Thyroid gland (tissue), 4 donors: ENCODE measurements around the gene CCDC157. TPM values are rescaled to one million over a fixed set of nuclear protein-coding genes. Genes with fewer than 3 reads are reported as not detected.

Experiments
- DNase-seq, 2 donors: peaks; one replicate each; pipeline ENCODE4 v3.0.0-alpha.2; 2019
- H3K27ac ChIP-seq, 3 donors: fragments of 200-600 bp; sonication (generic); 1 replicate in 2 of 3; 2 replicates in 1 of 3; pipeline ENCODE4 v1.5.1; 2016 to 2019; ENCODE audit warnings: mild to moderate bottlenecking in 1 of 3, moderate library complexity in 1 of 3
- H3K27me3 ChIP-seq: fragments of 200-600 bp; sonication (generic); one replicate; pipeline ENCODE4 v1.5.1; 2019
- H3K36me3 ChIP-seq, 2 donors: fragments of 200-600 bp; sonication (generic); one replicate each; pipeline ENCODE4 v1.5.1; 2016 to 2019
- H3K4me1 ChIP-seq, 2 donors: fragments of 200-600 bp; sonication (generic); one replicate each; pipeline ENCODE4 v1.5.1; 2017 to 2019
- H3K4me3 ChIP-seq, 3 donors: fragments of 200-600 bp; sonication (generic); replicated peaks in 1 of 3; 1 replicate in 2 of 3; 2 replicates in 1 of 3; pipeline ENCODE4 v1.5.1; 2016; ENCODE audit warnings: mild to moderate bottlenecking in 1 of 3
- H3K9me3 ChIP-seq: fragments of 200-600 bp; sonication (generic); one replicate; pipeline ENCODE4 v1.5.1; 2017
- POLR2A ChIP-seq, 2 donors: fragments of 450-650 bp; IDR thresholded peaks; one replicate each; pipeline ENCODE4 v1.6.1; 2017; ENCODE audit warnings: antibody characterized with exemption in 2 of 2, mild to moderate bottlenecking in 2 of 2, moderate library complexity in 1 of 2
- WGBS, 2 donors: methylation state at CpG; one replicate each; pipeline ENCODE4 v1.1.5; 2017; 5-methylcytosine and 5-hydroxymethylcytosine counted together
- intact Hi-C: fragments of 100-400 bp; cut with DNase I; formaldehyde crosslinking; loops from one replicate; pipeline ENCODE4 v1.15.1; 2023
- total RNA-seq, 4 donors: library from RNA; depleted of rRNA; stranded (reverse); fragments of >200 nt; gene quantifications; one replicate each; pipeline ENCODE4 v1.2.3, GENCODE V29; 2016
- TF ChIP-seq, protein P1 (sequence below), 6 experiments: fragments of 200-600 bp in 3 of 6; fragments of 450-650 bp in 3 of 6; sonication (generic) in 3 of 6; IDR thresholded peaks; one replicate each; pipeline ENCODE4 v1.5.1; 2016 to 2019; ENCODE audit warnings: antibody characterized with exemption in 6 of 6, mild to moderate bottlenecking in 2 of 6, inconsistent platforms in 1 of 6, moderate library complexity in 1 of 6

Gene CCDC157
- total RNA-seq, 4 donors from 2014 or later = 8.1 to 18.3 (median 15.6) TPM

DNA sequence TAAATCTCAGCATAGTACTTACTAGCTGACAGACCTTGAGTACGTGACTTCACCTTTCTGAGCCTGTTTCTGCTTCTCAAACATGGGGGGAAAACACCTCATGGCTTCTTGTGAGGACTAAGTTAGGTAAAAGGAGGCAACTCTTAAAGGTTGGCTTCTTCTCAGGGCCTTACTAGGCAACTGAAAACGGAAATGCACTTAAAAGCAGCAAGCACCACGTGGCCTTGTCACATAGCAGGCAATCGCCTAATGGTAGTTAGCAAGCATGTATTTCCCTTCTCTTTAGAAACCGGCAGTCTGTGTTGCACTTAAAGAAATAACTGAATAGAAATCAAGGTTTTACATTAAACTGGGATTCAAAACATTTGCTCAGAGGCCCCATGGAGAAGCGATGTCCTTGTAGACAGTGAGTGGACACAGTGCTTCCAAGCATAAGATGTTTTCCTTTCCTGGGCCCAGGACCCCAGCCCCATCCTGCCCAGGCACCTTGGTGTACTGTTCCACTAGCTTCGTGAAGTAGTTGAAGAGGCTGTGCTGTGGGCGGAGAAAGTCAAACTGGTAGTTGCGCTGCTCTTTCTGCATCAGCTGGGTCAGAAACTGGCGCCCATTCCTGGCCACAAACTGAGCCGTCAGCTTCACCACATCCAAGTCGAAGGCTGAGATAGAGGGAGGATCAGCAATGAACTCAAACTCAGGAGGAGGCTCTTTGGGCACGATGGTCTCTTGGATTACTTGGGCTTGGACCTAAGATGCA is 12.2 kb upstream of the CCDC157 start:
- Histone ChIP-seq H3K9me3 (no peaks in the 10 kb centered on the region), H3K4me1 (no peaks in the 10 kb centered on the region), H3K36me3 (peaks cover 81 to 83% of the 10 kb centered on the region in 2 donors), H3K4me3 (no peak overlapping the region), H3K27ac (no peak overlapping the region), H3K27me3 (no peaks in the 10 kb centered on the region)
- intact Hi-C loops = no loop called here
- no peak for DNase-seq
- WGBS, 2 donors = 91 to 95% methylated on average over 13 of the region's 13 CpGs
- TF ChIP-seq, protein P1, sequence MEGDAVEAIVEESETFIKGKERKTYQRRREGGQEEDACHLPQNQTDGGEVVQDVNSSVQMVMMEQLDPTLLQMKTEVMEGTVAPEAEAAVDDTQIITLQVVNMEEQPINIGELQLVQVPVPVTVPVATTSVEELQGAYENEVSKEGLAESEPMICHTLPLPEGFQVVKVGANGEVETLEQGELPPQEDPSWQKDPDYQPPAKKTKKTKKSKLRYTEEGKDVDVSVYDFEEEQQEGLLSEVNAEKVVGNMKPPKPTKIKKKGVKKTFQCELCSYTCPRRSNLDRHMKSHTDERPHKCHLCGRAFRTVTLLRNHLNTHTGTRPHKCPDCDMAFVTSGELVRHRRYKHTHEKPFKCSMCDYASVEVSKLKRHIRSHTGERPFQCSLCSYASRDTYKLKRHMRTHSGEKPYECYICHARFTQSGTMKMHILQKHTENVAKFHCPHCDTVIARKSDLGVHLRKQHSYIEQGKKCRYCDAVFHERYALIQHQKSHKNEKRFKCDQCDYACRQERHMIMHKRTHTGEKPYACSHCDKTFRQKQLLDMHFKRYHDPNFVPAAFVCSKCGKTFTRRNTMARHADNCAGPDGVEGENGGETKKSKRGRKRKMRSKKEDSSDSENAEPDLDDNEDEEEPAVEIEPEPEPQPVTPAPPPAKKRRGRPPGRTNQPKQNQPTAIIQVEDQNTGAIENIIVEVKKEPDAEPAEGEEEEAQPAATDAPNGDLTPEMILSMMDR (IDR thresholded peaks at IDR 0.05) = no peak
- TF ChIP-seq POLR2A (IDR thresholded peaks at IDR 0.05) = no peak

DNA sequence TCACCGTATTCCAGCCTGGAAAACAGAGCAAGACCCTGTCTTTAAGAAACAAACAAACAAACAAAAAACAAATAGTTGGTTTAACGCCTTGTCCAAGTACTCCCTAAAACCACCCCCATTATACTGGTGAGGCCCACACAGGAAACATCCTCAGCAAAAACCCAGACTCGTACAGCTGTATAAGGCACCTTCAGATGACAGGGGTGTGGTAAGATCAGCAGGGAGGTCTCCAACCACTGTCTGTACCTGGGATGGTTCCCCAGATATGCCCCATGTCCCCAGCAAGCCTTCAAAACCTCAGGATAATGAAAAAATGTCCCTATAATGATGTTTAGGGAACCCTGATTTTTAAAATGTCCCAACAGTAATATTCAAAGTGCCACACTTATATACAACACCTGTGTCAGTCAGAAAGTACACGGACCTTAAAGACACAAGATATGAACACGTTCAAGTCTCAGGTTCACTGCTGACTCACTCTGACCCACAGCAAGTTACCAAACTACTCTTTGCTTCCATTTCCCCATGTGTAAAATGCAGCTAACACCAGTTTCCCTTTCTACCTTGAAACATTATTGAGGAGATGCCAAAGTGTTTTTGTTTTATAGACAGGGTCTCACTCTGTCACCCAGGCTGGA is 9.4 kb upstream of the CCDC157 start:
- no peaks in the 10 kb centered on the region for H3K27me3 ChIP-seq
- 77 to 84% methylated on average over 5 of the region's 5 CpGs for WGBS, 2 donors
- no peak for DNase-seq
- H3K4me1 ChIP-seq = no peaks in the 10 kb centered on the region
- intact Hi-C loops = no loop called here
- H3K9me3 ChIP-seq = no peaks in the 10 kb centered on the region
- TF ChIP-seq, protein P1 (IDR thresholded peaks at IDR 0.05) = no peak
- no peak for TF ChIP-seq POLR2A (IDR thresholded peaks at IDR 0.05)
- H3K27ac ChIP-seq = no peak overlapping the region
- H3K4me3 ChIP-seq = no peak overlapping the region
- peaks cover 65 to 78% of the 10 kb centered on the region in 2 donors for H3K36me3 ChIP-seq

DNA sequence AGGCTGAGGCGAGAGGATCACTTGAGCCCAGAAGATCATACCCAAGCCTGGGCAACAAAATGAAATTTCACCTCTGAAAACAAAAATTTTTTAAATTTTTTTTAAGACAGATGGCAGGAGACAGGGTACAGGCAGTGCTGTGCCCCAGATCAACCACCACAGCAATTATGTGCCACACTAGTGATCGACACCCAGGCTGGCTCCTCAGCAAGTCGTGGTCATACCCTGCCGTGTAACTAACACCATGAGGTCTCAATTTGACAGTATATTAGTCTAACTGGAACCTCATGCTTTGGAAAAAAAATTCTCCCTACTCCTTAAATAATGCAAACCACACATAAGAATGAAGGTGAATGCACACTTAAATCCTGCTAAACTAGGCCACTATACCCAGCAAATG is 8.4 kb upstream of the CCDC157 start:
- Histone ChIP-seq H3K4me3 (no peak overlapping the region), H3K27ac (no peak overlapping the region), H3K27me3 (no peaks in the 10 kb centered on the region), H3K36me3 (peaks cover 61 to 75% of the 10 kb centered on the region in 2 donors), H3K9me3 (no peaks in the 10 kb centered on the region), H3K4me1 (no peaks in the 10 kb centered on the region)
- intact Hi-C loops = no loop called here
- TF ChIP-seq, protein P1 (IDR thresholded peaks at IDR 0.05) = no peak
- TF ChIP-seq POLR2A (IDR thresholded peaks at IDR 0.05) = no peak
- WGBS, 2 donors = 93 to 98% methylated on average over 4 of the region's 4 CpGs
- no peak for DNase-seq

DNA sequence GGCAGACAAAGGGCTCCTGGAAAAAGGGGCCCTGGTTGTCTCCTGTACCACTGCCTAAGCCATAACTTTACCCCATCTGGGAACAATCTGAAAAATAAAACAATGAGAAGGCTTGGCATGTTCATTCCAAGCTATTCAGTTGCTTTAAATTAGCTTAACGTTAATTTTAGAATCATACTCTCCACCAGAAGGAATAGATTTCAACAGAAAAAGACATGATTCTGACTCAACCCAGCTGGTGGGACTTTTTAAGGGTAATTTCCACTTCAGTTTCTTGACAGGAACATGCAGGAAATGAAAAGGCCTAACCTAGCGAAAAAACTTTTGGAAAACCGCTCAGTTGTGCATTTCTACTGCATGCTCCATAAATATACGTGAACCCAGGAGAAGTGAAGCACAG is 8.0 kb upstream of the CCDC157 start:
- no peak overlapping the region for H3K4me3 ChIP-seq
- H3K4me1 ChIP-seq = peaks cover 2 to 4% of the 10 kb centered on the region in 2 donors
- H3K27ac ChIP-seq = no peak overlapping the region
- H3K36me3 ChIP-seq = peaks cover 57 to 71% of the 10 kb centered on the region in 2 donors
- WGBS, 2 donors = 83 to 90% methylated on average over 4 of the region's 4 CpGs
- DNase-seq = no peak
- intact Hi-C loops = no loop called here
- TF ChIP-seq, protein P1 (IDR thresholded peaks at IDR 0.05) = no peak
- TF ChIP-seq POLR2A (IDR thresholded peaks at IDR 0.05) = no peak
- no peaks in the 10 kb centered on the region for H3K27me3 ChIP-seq
- no peaks in the 10 kb centered on the region for H3K9me3 ChIP-seq

DNA sequence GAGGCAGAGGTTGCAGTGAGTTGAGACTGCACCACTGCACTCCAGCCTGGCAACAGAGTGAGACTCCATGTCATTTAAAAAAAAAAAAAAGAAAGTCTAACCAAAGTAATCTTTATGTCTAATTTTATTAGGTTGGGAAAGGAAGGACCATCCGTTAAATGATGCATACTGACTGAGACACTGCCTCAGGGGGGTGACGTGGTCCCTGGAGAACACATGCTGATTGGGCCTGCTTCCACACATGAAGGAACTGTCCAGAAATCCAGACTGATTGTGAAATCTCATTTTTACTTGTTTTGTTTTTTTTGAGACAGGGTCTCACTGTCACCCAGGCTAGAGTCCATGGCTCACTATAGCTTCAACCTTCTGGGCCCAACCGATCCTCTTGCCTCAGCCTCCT is 5.6 kb upstream of the CCDC157 start:
- Histone ChIP-seq H3K27ac (no peak overlapping the region), H3K9me3 (no peaks in the 10 kb centered on the region), H3K4me3 (no peak overlapping the region), H3K36me3 (peaks cover 33 to 47% of the 10 kb centered on the region in 2 donors), H3K4me1 (peaks cover 23 to 25% of the 10 kb centered on the region in 2 donors), H3K27me3 (no peaks in the 10 kb centered on the region)
- TF ChIP-seq POLR2A (IDR thresholded peaks at IDR 0.05) = no peak
- TF ChIP-seq, protein P1 (IDR thresholded peaks at IDR 0.05) = no peak
- intact Hi-C loops = no loop called here
- WGBS, 2 donors = 91 to 93% methylated on average over 3 of the region's 3 CpGs
- no peak for DNase-seq
